Gastroesophageal sphincter (tissue), 3 donors: Measurements from ENCODE around the gene ADGRL2.
A peak's percentile ranks its signal among the peaks of the same experiment; 100 is the strongest.

Experiments used
- EP300 ChIP-seq: sonication (generic); formaldehyde crosslinking; IDR thresholded peaks from one replicate; pipeline ENCODE4 v1.6.1; 2017; ENCODE audit warnings: antibody characterized with exemption, mild to moderate bottlenecking
- POLR2A ChIP-seq, 2 donors: fragments of 450-650 bp; IDR thresholded peaks; one replicate each; pipeline ENCODE4 v1.6.1; 2017; ENCODE audit warnings: antibody characterized with exemption in 2 of 2, mild to moderate bottlenecking in 2 of 2, moderate library complexity in 1 of 2
- POLR2AphosphoS5 ChIP-seq: sonication (generic); formaldehyde crosslinking; IDR thresholded peaks from one replicate; pipeline ENCODE4 v1.6.1; 2017; ENCODE audit warnings: antibody characterized with exemption
- TF ChIP-seq, protein P1 (sequence below), 4 experiments: fragments of 200-600 bp in 2 of 4; fragments of 450-650 bp in 2 of 4; sonication (generic) in 1 of 4; IDR thresholded peaks; one replicate each; pipeline ENCODE4 v1.5.1; 2017 to 2019; ENCODE audit warnings: antibody characterized with exemption in 4 of 4, mild to moderate bottlenecking in 2 of 4, moderate library complexity in 2 of 4

DNA sequence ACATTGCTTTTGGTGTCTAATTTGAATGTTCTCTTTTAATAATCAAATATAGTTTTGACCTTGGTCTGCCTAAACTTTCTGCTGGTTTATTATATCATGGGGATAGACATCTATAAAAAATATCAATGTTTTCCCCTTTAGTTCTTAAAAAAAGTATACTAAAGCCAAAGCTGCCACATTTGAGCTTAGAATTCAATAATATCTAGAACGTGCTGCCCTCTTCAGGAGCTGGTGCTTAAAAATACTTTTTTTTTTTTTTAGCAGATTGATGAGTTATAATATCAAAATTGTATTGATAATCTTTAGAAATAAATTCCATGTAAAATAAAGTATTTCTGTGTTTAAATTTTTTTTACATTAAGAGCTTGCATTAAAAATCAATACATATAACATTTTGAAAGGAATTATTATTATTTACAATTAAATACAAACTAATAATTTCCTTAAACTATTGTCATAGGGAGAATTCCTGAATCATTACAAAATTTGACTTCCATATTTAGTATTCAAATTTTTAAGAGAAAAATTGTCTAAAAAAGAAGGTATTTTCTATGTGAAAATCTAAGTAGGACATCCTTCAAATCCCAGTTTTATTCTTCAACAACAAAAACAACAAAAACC, 40.1 kb upstream of the ADGRL2 start:
- TF ChIP-seq, protein P1, sequence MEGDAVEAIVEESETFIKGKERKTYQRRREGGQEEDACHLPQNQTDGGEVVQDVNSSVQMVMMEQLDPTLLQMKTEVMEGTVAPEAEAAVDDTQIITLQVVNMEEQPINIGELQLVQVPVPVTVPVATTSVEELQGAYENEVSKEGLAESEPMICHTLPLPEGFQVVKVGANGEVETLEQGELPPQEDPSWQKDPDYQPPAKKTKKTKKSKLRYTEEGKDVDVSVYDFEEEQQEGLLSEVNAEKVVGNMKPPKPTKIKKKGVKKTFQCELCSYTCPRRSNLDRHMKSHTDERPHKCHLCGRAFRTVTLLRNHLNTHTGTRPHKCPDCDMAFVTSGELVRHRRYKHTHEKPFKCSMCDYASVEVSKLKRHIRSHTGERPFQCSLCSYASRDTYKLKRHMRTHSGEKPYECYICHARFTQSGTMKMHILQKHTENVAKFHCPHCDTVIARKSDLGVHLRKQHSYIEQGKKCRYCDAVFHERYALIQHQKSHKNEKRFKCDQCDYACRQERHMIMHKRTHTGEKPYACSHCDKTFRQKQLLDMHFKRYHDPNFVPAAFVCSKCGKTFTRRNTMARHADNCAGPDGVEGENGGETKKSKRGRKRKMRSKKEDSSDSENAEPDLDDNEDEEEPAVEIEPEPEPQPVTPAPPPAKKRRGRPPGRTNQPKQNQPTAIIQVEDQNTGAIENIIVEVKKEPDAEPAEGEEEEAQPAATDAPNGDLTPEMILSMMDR (IDR thresholded peaks at IDR 0.05), result peak; percentile 21 to 47 (median 28)
- TF ChIP-seq POLR2A (IDR thresholded peaks at IDR 0.05) (no peak), POLR2AphosphoS5 (no peak), EP300 (no peak)
